HepG2 (cell line): ENCODE measurements around the gene ATP2B2. TPM values are rescaled to one million over a fixed set of nuclear protein-coding genes. Genes with fewer than 3 reads are reported as not detected.

Source experiments
- ARNT ChIP-seq: fragments of 450-650 bp; IDR thresholded peaks from 2 replicates; pipeline ENCODE4 v1.6.1; 2017
- CENPT ChIP-seq: sonication (generic); formaldehyde crosslinking; IDR thresholded peaks from 2 replicates; pipeline ENCODE4 v1.8.0; 2022; ENCODE audit warnings: low read depth, mild to moderate bottlenecking, moderate library complexity, missing genetic modification reagents
- CHCHD3 ChIP-seq: sonication (generic); formaldehyde crosslinking; IDR thresholded peaks from 2 replicates; pipeline ENCODE4 v1.8.0; 2022; ENCODE audit warnings: mild to moderate bottlenecking, missing genetic modification reagents, moderate library complexity
- HES4 ChIP-seq: sonication (generic); formaldehyde crosslinking; IDR thresholded peaks from 2 replicates; pipeline ENCODE4 v1.9.0; 2021; ENCODE audit warnings: mild to moderate bottlenecking, missing genetic modification reagents, borderline replicate concordance
- HMG20A ChIP-seq: IDR thresholded peaks from 2 replicates; pipeline ENCODE4 v1.6.1; 2016; ENCODE audit warnings: borderline replicate concordance
- JDP2 ChIP-seq: sonication (generic); formaldehyde crosslinking; IDR thresholded peaks from 2 replicates; pipeline ENCODE4 v1.8.1; 2022; ENCODE audit warnings: missing genetic modification reagents, borderline replicate concordance
- KDM5A ChIP-seq: fragments of 200-600 bp; sonication (generic); IDR thresholded peaks from 2 replicates; pipeline ENCODE4 v1.7.0; 2018; ENCODE audit warnings: antibody characterized with exemption, mild to moderate bottlenecking, low read length, borderline replicate concordance
- KLF6 ChIP-seq: IDR thresholded peaks from 2 replicates; pipeline ENCODE4 v1.8.0; 2016; ENCODE audit warnings: missing biosample characterization, missing genetic modification reagents
- NFIC ChIP-seq: IDR thresholded peaks from 2 replicates; pipeline ENCODE4 v1.6.1; 2012; ENCODE audit warnings: mild to moderate bottlenecking, low read length, inconsistent platforms
- NR2C2 ChIP-seq: sonication (generic); formaldehyde crosslinking; IDR thresholded peaks from 2 replicates; pipeline ENCODE4 v1.4.0; 2020; ENCODE audit warnings: missing genetic modification reagents, mild to moderate bottlenecking, moderate library complexity, borderline replicate concordance
- NR2F6 ChIP-seq, 2 experiments: IDR thresholded peaks; 2 replicates each; pipeline ENCODE4 v1.6.1; 2016; ENCODE audit warnings: antibody characterized with exemption in 1 of 2, mild to moderate bottlenecking in 1 of 2
- PCBP2 ChIP-seq: fragments of 200-400 bp; formaldehyde crosslinking; optimal IDR thresholded peaks from 2 replicates; pipeline ENCODE3; 2018; ENCODE audit warnings: low read length, low read depth; ENCODE audit not compliant: poor library complexity, severe bottlenecking
- PHF21A ChIP-seq: sonication (generic); formaldehyde crosslinking; IDR thresholded peaks from 2 replicates; pipeline ENCODE4 v1.5.0; 2020; ENCODE audit warnings: mild to moderate bottlenecking, missing genetic modification reagents
- RBFOX2 ChIP-seq: fragments of 200-400 bp; formaldehyde crosslinking; IDR thresholded peaks from 2 replicates; pipeline ENCODE4 v1.6.1; 2017; ENCODE audit warnings: low read depth, mild to moderate bottlenecking, low read length
- SOX13 ChIP-seq, 3 experiments: fragments of 450-650 bp in 1 of 3; sonication (generic) in 1 of 3; formaldehyde crosslinking in 1 of 3; IDR thresholded peaks in 2 of 3; conservative IDR thresholded peaks in 1 of 3; 2 replicates each; pipeline versions ENCODE4 v1.5.0 to v1.6.1; 2016 to 2020; ENCODE audit warnings: antibody characterized with exemption in 1 of 3, mild to moderate bottlenecking in 1 of 3, missing compliant biosample characterization in 1 of 3, missing genetic modification reagents in 1 of 3, moderate library complexity in 1 of 3
- SP1 ChIP-seq, 2 experiments: fragments of 450-650 bp in 1 of 2; sonication (generic) in 1 of 2; formaldehyde crosslinking in 1 of 2; IDR thresholded peaks; 2 replicates each; pipeline versions ENCODE4 v1.4.0 to v1.6.1; 2016 to 2020; ENCODE audit warnings: missing genetic modification reagents in 1 of 2
- SRSF1 ChIP-seq: fragments of 200-400 bp; formaldehyde crosslinking; optimal IDR thresholded peaks from 2 replicates; pipeline ENCODE3; 2017; ENCODE audit warnings: mild to moderate bottlenecking, low read depth, low read length, moderate library complexity
- STAT5B ChIP-seq: sonication (generic); formaldehyde crosslinking; IDR thresholded peaks from 2 replicates; pipeline ENCODE4 v1.4.0; 2020; ENCODE audit warnings: missing genetic modification reagents
- XRCC5 ChIP-seq: fragments of 200-400 bp; formaldehyde crosslinking; optimal IDR thresholded peaks from 2 replicates; pipeline ENCODE3; 2017; ENCODE audit warnings: mild to moderate bottlenecking, low read length
- ZKSCAN1 ChIP-seq: fragments of 150-350 bp; IDR thresholded peaks from 2 replicates; pipeline ENCODE4 v1.6.1; 2014; ENCODE audit warnings: low read length
- ZNF143 ChIP-seq: sonication (generic); formaldehyde crosslinking; IDR thresholded peaks from 2 replicates; pipeline ENCODE4 v1.4.0; 2020; ENCODE audit warnings: missing genetic modification reagents
- ZNF644 ChIP-seq: IDR thresholded peaks from 2 replicates; pipeline ENCODE4 v1.6.1; 2016; ENCODE audit warnings: low read depth
- ZNF746 ChIP-seq: sonication (generic); formaldehyde crosslinking; IDR thresholded peaks from 2 replicates; pipeline ENCODE4 v1.8.0; 2022; ENCODE audit warnings: mild to moderate bottlenecking, missing genetic modification reagents
- ZSCAN25 ChIP-seq: sonication (generic); formaldehyde crosslinking; IDR thresholded peaks from 2 replicates; pipeline ENCODE4 v1.8.0; 2022; ENCODE audit warnings: mild to moderate bottlenecking, missing genetic modification reagents
- polyA plus RNA-seq, 8 experiments: library from polyadenylated mRNA; depleted of rRNA in 3 of 8; stranded (reverse) in 7 of 8; unstranded in 1 of 8; fragments of >200 nt; fragmentation: Illumina TruSeq in 4 of 8; extraction: Trizol in 4 of 8; gene quantifications; 2 replicates each; pipeline versions ENCODE4 v1.2.1 to v1.2.3, GENCODE V29; 2011 to 2016; ENCODE audit warnings: low read depth in 4 of 8, missing spikeins in 1 of 8, mixed read lengths in 1 of 8; ENCODE audit not compliant: insufficient read depth in 1 of 8
- total RNA-seq, 5 experiments: library from RNA; depleted of rRNA; stranded (reverse); fragments of >200 nt; fragmentation: Illumina TruSeq; extraction: Trizol; gene quantifications; 2 replicates each; pipeline ENCODE4 v1.2.3, GENCODE V29; 2016; ENCODE audit warnings: low read depth in 1 of 5
- TF ChIP-seq, protein P1 (sequence below): sonication (generic); formaldehyde crosslinking; IDR thresholded peaks from 2 replicates; pipeline ENCODE4 v1.4.0; 2020; ENCODE audit warnings: missing genetic modification reagents
- TF ChIP-seq, protein P2 (sequence below): sonication (generic); formaldehyde crosslinking; IDR thresholded peaks from 2 replicates; pipeline ENCODE4 v1.4.0; 2020; ENCODE audit warnings: missing genetic modification reagents, borderline replicate concordance

Gene ATP2B2
- total and polyA plus RNA-seq, 2 of the 13 experiments (the other 11 are each of a cell fraction or from before 2014, with no cell fraction given) = 1.5 to 2.3 TPM

DNA sequence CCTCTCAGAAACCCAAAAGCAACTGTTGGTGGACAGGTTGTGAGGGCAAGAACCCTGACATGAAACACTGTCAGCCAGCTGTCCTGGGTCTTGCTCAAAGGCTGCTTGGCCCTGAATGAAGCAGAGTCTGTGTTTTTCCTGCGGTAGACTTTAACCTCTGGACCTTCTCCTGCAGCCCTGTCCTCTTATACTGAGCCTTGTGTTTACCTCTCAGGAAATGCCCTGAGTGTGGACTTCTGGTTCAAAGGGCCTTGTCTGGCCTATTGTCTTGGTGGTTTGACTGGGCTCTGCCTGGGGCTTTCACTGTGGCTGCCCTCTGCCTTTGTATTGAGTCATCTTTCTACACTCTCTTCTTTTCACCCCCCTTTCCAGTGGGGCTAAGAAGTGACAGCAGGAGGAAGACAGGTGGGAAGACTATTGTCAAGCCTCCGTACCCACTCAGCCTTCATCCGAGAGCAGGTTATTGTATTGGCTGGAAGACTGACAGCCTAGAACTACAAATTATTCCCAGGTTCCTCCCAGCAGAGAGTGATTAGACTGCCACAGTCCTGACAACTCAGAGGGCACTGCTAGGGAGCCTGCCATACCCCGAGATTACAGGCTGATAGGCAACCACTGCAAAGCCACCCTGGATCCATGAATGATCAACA is 187.9 kb downstream of the ATP2B2 start (continued):
- TF ChIP-seq PCBP2 (no peak), ZNF746 (no peak), SRSF1 (no peak), ZKSCAN1 (no peak), ARNT (no peak), NR2C2 (CRISPR knock-in tag) (peak; percentile 50; the same call in 1 of the 2 replicates), XRCC5 (peak; percentile 71), CHCHD3 (CRISPR knock-in tag) (no peak), RBFOX2 (no peak), SOX13 (IDR thresholded peaks at IDR 0.05) (peak; percentile 95), SOX13 (CRISPR knock-in tag; conservative IDR thresholded peaks at IDR 0.05 in 1 of 2, IDR thresholded peaks at IDR 0.05 in 1 of 2) (peak in 1 of 2 experiments; percentile 99; a peak in 2 of 4 replicates), NFIC (peak; percentile 33; the same call in 1 of the 2 replicates), KDM5A (no peak; the same call in 1 of the 2 replicates), ZSCAN25 (peak; percentile 68; the same call in 1 of the 2 replicates), CENPT (CRISPR knock-in tag) (no peak), JDP2 (CRISPR knock-in tag) (no peak), HES4 (CRISPR knock-in tag) (no peak), NR2F6 (IDR thresholded peaks at IDR 0.05) (peak; percentile 67), NR2F6 (CRISPR knock-in tag; IDR thresholded peaks at IDR 0.05) (peak; percentile 70), STAT5B (CRISPR knock-in tag) (no peak), ZNF644 (peak; percentile 34; the same call in 1 of the 2 replicates), ZNF143 (no peak), PHF21A (peak; percentile 90), HMG20A (peak; percentile 88), SP1 (IDR thresholded peaks at IDR 0.05) (no peak), SP1 (CRISPR knock-in tag; IDR thresholded peaks at IDR 0.05) (0 out of 2 replicates have a peak, but pooled peaks have one; percentile 5), KLF6 (no peak)
- TF ChIP-seq, protein P1, sequence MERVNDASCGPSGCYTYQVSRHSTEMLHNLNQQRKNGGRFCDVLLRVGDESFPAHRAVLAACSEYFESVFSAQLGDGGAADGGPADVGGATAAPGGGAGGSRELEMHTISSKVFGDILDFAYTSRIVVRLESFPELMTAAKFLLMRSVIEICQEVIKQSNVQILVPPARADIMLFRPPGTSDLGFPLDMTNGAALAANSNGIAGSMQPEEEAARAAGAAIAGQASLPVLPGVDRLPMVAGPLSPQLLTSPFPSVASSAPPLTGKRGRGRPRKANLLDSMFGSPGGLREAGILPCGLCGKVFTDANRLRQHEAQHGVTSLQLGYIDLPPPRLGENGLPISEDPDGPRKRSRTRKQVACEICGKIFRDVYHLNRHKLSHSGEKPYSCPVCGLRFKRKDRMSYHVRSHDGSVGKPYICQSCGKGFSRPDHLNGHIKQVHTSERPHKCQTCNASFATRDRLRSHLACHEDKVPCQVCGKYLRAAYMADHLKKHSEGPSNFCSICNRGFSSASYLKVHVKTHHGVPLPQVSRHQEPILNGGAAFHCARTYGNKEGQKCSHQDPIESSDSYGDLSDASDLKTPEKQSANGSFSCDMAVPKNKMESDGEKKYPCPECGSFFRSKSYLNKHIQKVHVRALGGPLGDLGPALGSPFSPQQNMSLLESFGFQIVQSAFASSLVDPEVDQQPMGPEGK = peak; percentile 71
- TF ChIP-seq, protein P2, sequence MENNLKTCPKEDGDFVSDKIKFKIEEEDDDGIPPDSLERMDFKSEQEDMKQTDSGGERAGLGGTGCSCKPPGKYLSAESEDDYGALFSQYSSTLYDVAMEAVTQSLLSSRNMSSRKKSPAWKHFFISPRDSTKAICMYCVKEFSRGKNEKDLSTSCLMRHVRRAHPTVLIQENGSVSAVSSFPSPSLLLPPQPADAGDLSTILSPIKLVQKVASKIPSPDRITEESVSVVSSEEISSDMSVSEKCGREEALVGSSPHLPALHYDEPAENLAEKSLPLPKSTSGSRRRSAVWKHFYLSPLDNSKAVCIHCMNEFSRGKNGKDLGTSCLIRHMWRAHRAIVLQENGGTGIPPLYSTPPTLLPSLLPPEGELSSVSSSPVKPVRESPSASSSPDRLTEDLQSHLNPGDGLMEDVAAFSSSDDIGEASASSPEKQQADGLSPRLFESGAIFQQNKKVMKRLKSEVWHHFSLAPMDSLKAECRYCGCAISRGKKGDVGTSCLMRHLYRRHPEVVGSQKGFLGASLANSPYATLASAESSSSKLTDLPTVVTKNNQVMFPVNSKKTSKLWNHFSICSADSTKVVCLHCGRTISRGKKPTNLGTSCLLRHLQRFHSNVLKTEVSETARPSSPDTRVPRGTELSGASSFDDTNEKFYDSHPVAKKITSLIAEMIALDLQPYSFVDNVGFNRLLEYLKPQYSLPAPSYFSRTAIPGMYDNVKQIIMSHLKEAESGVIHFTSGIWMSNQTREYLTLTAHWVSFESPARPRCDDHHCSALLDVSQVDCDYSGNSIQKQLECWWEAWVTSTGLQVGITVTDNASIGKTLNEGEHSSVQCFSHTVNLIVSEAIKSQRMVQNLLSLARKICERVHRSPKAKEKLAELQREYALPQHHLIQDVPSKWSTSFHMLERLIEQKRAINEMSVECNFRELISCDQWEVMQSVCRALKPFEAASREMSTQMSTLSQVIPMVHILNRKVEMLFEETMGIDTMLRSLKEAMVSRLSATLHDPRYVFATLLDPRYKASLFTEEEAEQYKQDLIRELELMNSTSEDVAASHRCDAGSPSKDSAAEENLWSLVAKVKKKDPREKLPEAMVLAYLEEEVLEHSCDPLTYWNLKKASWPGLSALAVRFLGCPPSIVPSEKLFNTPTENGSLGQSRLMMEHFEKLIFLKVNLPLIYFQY = peak; percentile 24; the same call in 1 of the 2 replicates
